ENCODE data around the gene PTGER2.

PTGER2 gene

GRCh38 chr14:52304248-52304904, 9.7 kb upstream of the PTGER2 start:
- no peak overlapping the region for H3K4me3 ChIP-seq
- peaks cover 6% of the 10 kb centered on the region; the same call in 1 of the 2 replicates for H3K36me3 ChIP-seq
- TF ChIP-seq Cebpa-rat (IDR thresholded peaks at IDR 0.05), result no peak
- no peak overlapping the region for H3K4me2 ChIP-seq
- H4K20me1 ChIP-seq, result no peaks in the 10 kb centered on the region
- H3K9ac ChIP-seq, result no peak overlapping the region
- no peaks in the 10 kb centered on the region for H3K27me3 ChIP-seq
- no peaks in the 10 kb centered on the region; the same call in 1 of the 2 replicates for H3K9me3 ChIP-seq
- H3K4me1 ChIP-seq, result peaks cover 9% of the 10 kb centered on the region
- H3K27ac ChIP-seq, result no peak overlapping the region

- no peak overlapping the region for H3K4me3 ChIP-seq
- H3K36me3 ChIP-seq, result peaks cover 6% of the 10 kb centered on the region; the same call in 1 of the 2 replicates
- no peak overlapping the region for H3K27ac ChIP-seq
- no peaks in the 10 kb centered on the region; the same call in 1 of the 2 replicates for H3K9me3 ChIP-seq
- no peaks in the 10 kb centered on the region for H4K20me1 ChIP-seq
- TF ChIP-seq Cebpa-rat (IDR thresholded peaks at IDR 0.05), result no peak
- peaks cover 14% of the 10 kb centered on the region for H3K4me1 ChIP-seq
- H3K4me2 ChIP-seq, result no peak overlapping the region
- H3K9ac ChIP-seq, result no peak overlapping the region
- H3K27me3 ChIP-seq, result no peaks in the 10 kb centered on the region
Observed at GRCh38 chr14:52305014-52305413, 9.1 kb upstream of the PTGER2 start.

DNA sequence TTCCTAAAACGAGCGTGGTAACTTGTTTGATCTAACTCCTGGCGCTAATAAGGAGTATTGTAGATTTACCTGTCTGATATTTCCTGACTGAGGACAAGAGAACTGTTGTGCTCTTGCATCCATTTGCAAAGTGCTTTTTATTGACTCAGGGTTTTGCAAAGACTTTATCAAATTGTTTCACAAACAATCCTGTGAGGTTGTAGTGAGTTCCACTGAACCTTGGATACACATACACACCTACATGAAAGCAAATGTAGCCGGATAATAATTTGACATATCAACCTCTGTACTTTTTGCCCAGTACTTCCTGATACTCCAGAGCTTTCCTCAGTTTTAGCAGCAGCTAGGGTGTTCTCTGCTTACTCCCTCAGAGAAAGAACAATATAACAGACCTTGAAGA, 6.7 kb upstream of the PTGER2 start:
- H3K4me1 ChIP-seq, result peaks cover 36% of the 10 kb centered on the region
- no peaks in the 10 kb centered on the region for H3K27me3 ChIP-seq
- TF ChIP-seq Cebpa-rat (IDR thresholded peaks at IDR 0.05), result no peak
- H3K4me2 ChIP-seq, result no peak overlapping the region
- no peaks in the 10 kb centered on the region; the same call in 1 of the 2 replicates for H3K9me3 ChIP-seq
- H3K27ac ChIP-seq, result no peak overlapping the region
- no peak overlapping the region for H3K9ac ChIP-seq
- H4K20me1 ChIP-seq, result no peaks in the 10 kb centered on the region
- H3K4me3 ChIP-seq, result no peak overlapping the region
- peaks cover 6% of the 10 kb centered on the region; the same call in 1 of the 2 replicates for H3K36me3 ChIP-seq

DNA sequence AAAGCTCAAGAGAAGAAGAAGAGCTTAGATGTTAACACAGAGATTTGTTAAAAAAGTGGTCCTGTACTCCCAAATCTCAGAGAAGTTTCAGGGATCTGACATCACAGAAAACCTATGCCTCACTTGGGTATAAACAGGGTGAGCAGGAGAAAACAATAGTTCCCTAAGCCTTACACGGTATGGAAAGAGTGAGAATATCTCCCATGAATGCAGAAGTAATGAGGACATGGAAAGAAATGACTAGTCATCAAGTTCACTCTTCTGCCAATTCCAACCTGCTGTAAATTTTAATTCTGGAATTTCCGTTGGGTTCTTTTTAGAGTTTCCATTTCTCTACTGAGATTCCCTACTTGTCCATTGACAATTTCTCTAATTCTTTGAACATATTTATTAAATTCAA, 6.2 kb upstream of the PTGER2 start:
- Histone ChIP-seq H3K9ac (no peak overlapping the region), H3K4me3 (no peak overlapping the region), H3K9me3 (no peaks in the 10 kb centered on the region; the same call in 1 of the 2 replicates), H3K36me3 (peaks cover 6% of the 10 kb centered on the region; the same call in 1 of the 2 replicates), H3K4me1 (peaks cover 41% of the 10 kb centered on the region), H3K27ac (no peak overlapping the region), H3K4me2 (no peak overlapping the region), H4K20me1 (no peaks in the 10 kb centered on the region), H3K27me3 (no peaks in the 10 kb centered on the region)
- TF ChIP-seq Cebpa-rat (IDR thresholded peaks at IDR 0.05), result no peak

DNA sequence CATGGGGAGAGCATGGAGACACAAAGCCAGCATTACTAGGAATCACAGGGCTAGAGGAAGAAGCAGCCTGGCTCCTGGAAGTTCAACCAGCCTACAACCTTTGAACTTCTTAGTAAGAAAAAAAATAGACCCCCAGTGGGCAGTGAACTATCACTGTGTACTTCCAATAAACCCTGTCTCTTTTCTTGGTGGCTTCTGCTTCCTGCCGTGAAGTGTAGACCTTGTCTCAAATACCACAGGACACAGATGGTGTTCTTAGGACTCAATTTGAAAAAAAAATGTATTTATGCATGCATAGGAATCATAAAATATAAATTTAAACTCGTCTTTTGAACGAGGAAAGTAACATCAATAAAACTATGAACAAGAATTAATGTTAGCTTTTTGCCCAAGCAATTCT, 3.6 kb upstream of the PTGER2 start:
- Histone ChIP-seq H3K4me1 (peaks cover 43% of the 10 kb centered on the region), H3K9ac (peak overlapping the region; percentile 88), H3K27me3 (no peaks in the 10 kb centered on the region), H3K36me3 (peaks cover 6% of the 10 kb centered on the region; the same call in 1 of the 2 replicates), H3K9me3 (no peaks in the 10 kb centered on the region; the same call in 1 of the 2 replicates), H3K4me3 (peak overlapping the region; percentile 93), H3K27ac (peak overlapping the region; percentile 87), H4K20me1 (0 out of 2 replicates have a peak, but pooled peaks cover under 1% of the 10 kb centered on the region), H3K4me2 (peak overlapping the region; percentile 98)
- TF ChIP-seq Cebpa-rat (IDR thresholded peaks at IDR 0.05), result no peak

DNA sequence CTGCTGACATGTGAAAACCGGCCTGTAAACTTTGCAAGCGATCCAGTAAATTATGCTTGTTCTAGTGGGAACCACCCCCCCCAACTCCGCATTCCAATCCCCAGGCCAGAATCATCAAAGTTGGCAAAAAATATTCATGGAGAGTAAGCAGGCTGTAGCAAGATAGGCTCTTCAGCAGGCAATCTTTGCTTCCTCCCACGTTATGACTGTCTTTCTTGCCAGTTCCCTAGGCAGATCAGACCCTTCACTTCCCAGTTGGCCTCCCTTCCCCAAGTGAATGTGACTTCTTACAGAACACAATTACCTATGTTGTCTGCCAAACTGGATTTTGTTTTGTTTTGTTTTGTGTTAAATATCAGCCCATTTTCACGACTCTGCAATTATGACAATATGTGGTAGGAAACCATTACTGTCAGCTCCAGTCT, 1.2 kb upstream of the PTGER2 start:
- Histone ChIP-seq H3K36me3 (no peaks in the 10 kb centered on the region; the same call in 1 of the 2 replicates), H3K4me3 (peak overlapping the region; percentile 93), H3K27ac (peak overlapping the region; percentile 87), H3K9ac (peak overlapping the region; percentile 88), H3K27me3 (no peaks in the 10 kb centered on the region), H3K4me1 (peaks cover 56% of the 10 kb centered on the region), H3K9me3 (no peaks in the 10 kb centered on the region), H3K4me2 (peak overlapping the region; percentile 98), H4K20me1 (peaks cover 12% of the 10 kb centered on the region)
- TF ChIP-seq Cebpa-rat (IDR thresholded peaks at IDR 0.05), result no peak

GRCh38 chr14:52313462-52313861, 650 bp upstream of the PTGER2 start:
- Histone ChIP-seq H3K4me2 (peak overlapping the region; percentile 98), H3K36me3 (peaks cover under 1% of the 10 kb centered on the region; the same call in 1 of the 2 replicates), H3K27ac (peak overlapping the region; percentile 87), H4K20me1 (peaks cover 12% of the 10 kb centered on the region), H3K27me3 (no peaks in the 10 kb centered on the region), H3K9ac (peak overlapping the region; percentile 88), H3K9me3 (no peaks in the 10 kb centered on the region), H3K4me1 (peaks cover 61% of the 10 kb centered on the region), H3K4me3 (peak overlapping the region; percentile 93)
- TF ChIP-seq Cebpa-rat (IDR thresholded peaks at IDR 0.05), result no peak

- H3K27me3 ChIP-seq, result no peaks in the 10 kb centered on the region
- H3K9me3 ChIP-seq, result peaks cover 11% of the 10 kb centered on the region
- peaks cover 62% of the 10 kb centered on the region for H3K4me1 ChIP-seq
- peak overlapping the region; percentile 87 for H3K27ac ChIP-seq
- H3K4me3 ChIP-seq, result peak overlapping the region; percentile 93
- H3K9ac ChIP-seq, result peak overlapping the region; percentile 88
- peak overlapping the region; percentile 98 for H3K4me2 ChIP-seq
- H4K20me1 ChIP-seq, result peaks cover 12% of the 10 kb centered on the region
- H3K36me3 ChIP-seq, result peaks cover 13% of the 10 kb centered on the region
- no peak for TF ChIP-seq Cebpa-rat (IDR thresholded peaks at IDR 0.05)
Observed at GRCh38 chr14:52314595-52315354, 663 bp downstream of the PTGER2 start.

GRCh38 chr14:52315355-52315718, 1.2 kb downstream of the PTGER2 start:
- Histone ChIP-seq H3K4me3 (peak overlapping the region; percentile 93), H3K4me1 (peaks cover 56% of the 10 kb centered on the region), H3K4me2 (peak overlapping the region; percentile 98), H3K9ac (peak overlapping the region; percentile 88), H3K36me3 (peaks cover 19% of the 10 kb centered on the region), H3K27ac (peak overlapping the region; percentile 87), H4K20me1 (peaks cover 12% of the 10 kb centered on the region), H3K9me3 (peaks cover 17% of the 10 kb centered on the region), H3K27me3 (no peaks in the 10 kb centered on the region)
- TF ChIP-seq Cebpa-rat (IDR thresholded peaks at IDR 0.05), result no peak

GRCh38 chr14:52318062-52318461, 4.0 kb downstream of the PTGER2 start:
- peaks cover 32% of the 10 kb centered on the region for H3K4me1 ChIP-seq
- peaks cover 12% of the 10 kb centered on the region for H4K20me1 ChIP-seq
- peaks cover 46% of the 10 kb centered on the region for H3K36me3 ChIP-seq
- H3K27ac ChIP-seq, result peak overlapping the region; percentile 87
- H3K4me3 ChIP-seq, result peak overlapping the region; percentile 93
- peak overlapping the region; percentile 88 for H3K9ac ChIP-seq
- no peak for TF ChIP-seq Cebpa-rat (IDR thresholded peaks at IDR 0.05)
- H3K27me3 ChIP-seq, result no peaks in the 10 kb centered on the region
- peaks cover 44% of the 10 kb centered on the region for H3K9me3 ChIP-seq
- H3K4me2 ChIP-seq, result peak overlapping the region; percentile 98
